Naive thymus-derived CD4-positive, alpha-beta T cell (primary cell): Measurements from ENCODE around the gene CNPY2. TPM values are rescaled to one million over a fixed set of nuclear protein-coding genes. Genes with fewer than 3 reads are reported as not detected.
"Not testable (repeated sequence)": the region's sequence is repeated elsewhere in the genome, so short reads cannot be mapped to it uniquely, and the experiment has no call there.

Experiments used
- ATAC-seq: fragments of 150-1000 bp; cut with Tn5 transposase; 2 replicates; pipeline ENCODE4 v1.10.0; 2021; ENCODE audit warnings: mild to moderate bottlenecking, moderate library complexity
- CTCF ChIA-PET: fragments of 350-600 bp; sonication (Branson Sonifier 250); formaldehyde crosslinking; loops from one replicate; lab custom pipeline; 2021; ENCODE audit warnings: antibody characterized with exemption; lab: Charles Lee
- POLR2A ChIA-PET: fragments of 350-600 bp; sonication (Branson Sonifier 250); formaldehyde crosslinking; loops from one replicate; lab custom pipeline; 2021; ENCODE audit warnings: antibody characterized with exemption, inconsistent platforms; lab: Charles Lee
- DNase-seq, 9 donors: peaks; one replicate each; pipeline versions ENCODE4 v3.0.0 to v3.0.0-alpha.2; 2020 to 2022; ENCODE audit warnings: mixed read lengths in 1 of 9
- H3K27ac ChIP-seq: one replicate; pipeline ENCODE4 v1.7.0; 2013; ENCODE audit warnings: mild to moderate bottlenecking, low read depth, low read length, moderate library complexity
- H3K27me3 ChIP-seq, 2 donors: one replicate each; pipeline ENCODE4 v1.7.0; 2013; ENCODE audit warnings: low read length in 2 of 2, mild to moderate bottlenecking in 2 of 2, moderate library complexity in 2 of 2; ENCODE audit not compliant: control insufficient read depth in 2 of 2, insufficient read depth in 2 of 2
- H3K36me3 ChIP-seq, 3 experiments: 1 replicate in 2 of 3; 2 replicates in 1 of 3; pipeline ENCODE4 v1.7.0; 2013; ENCODE audit warnings: low read length in 3 of 3, mild to moderate bottlenecking in 3 of 3, moderate library complexity in 1 of 3; ENCODE audit not compliant: insufficient read depth in 3 of 3, control insufficient read depth in 2 of 3
- H3K4me1 ChIP-seq, 2 donors: one replicate each; pipeline ENCODE4 v1.7.0; 2013; ENCODE audit warnings: low read length in 2 of 2, mild to moderate bottlenecking in 2 of 2, moderate library complexity in 1 of 2; ENCODE audit not compliant: control insufficient read depth in 2 of 2, insufficient read depth in 2 of 2
- H3K4me3 ChIP-seq: 2 replicates; pipeline ENCODE4 v1.7.0; 2013; ENCODE audit warnings: mild to moderate bottlenecking, low read length
- H3K9me3 ChIP-seq, 3 experiments: 1 replicate in 2 of 3; 2 replicates in 1 of 3; pipeline ENCODE4 v1.7.0; 2013; ENCODE audit warnings: low read length in 3 of 3; ENCODE audit not compliant: control insufficient read depth in 2 of 3
- H3K27ac Mint-ChIP-seq, 9 donors: one replicate each; pipeline ENCODE4 v1.8.0; 2020 to 2022; ENCODE audit warnings: mixed read lengths in 9 of 9, mild to moderate bottlenecking in 8 of 9, moderate library complexity in 5 of 9, inconsistent platforms in 2 of 9
- H3K27me3 Mint-ChIP-seq, 5 donors: one replicate each; pipeline ENCODE4 v1.8.0; 2021 to 2022; ENCODE audit warnings: mixed read lengths in 5 of 5, mild to moderate bottlenecking in 1 of 5
- H3K36me3 Mint-ChIP-seq, 5 donors: one replicate each; pipeline ENCODE4 v1.8.0; 2020 to 2022; ENCODE audit warnings: mixed read lengths in 5 of 5, mild to moderate bottlenecking in 3 of 5, inconsistent platforms in 1 of 5
- H3K4me1 Mint-ChIP-seq, 7 donors: one replicate each; pipeline ENCODE4 v1.8.0; 2020 to 2022; ENCODE audit warnings: mixed read lengths in 7 of 7, mild to moderate bottlenecking in 3 of 7, inconsistent platforms in 1 of 7
- H3K4me3 Mint-ChIP-seq, 10 donors: one replicate each; pipeline ENCODE4 v1.8.0; 2020 to 2022; ENCODE audit warnings: mild to moderate bottlenecking in 10 of 10, mixed read lengths in 10 of 10, moderate library complexity in 6 of 10, inconsistent platforms in 2 of 10
- H3K9me3 Mint-ChIP-seq, 11 donors: one replicate each; pipeline ENCODE4 v1.8.0; 2020 to 2022; ENCODE audit warnings: mixed read lengths in 11 of 11, mild to moderate bottlenecking in 4 of 11, inconsistent platforms in 1 of 11, moderate library complexity in 1 of 11
- intact Hi-C, 2 donors: fragments of 100-400 bp; cut with micrococcal nuclease; formaldehyde crosslinking; loops; one replicate each; pipeline ENCODE4 v1.15.1; 2023
- polyA plus RNA-seq, 2 donors: library from polyadenylated mRNA; unstranded; fragments of 300-500 nt; fragmentation: Illumina TruSeq; gene quantifications; one replicate each; pipeline ENCODE4 v1.2.3, GENCODE V29; 2021
- total RNA-seq, 6 experiments: library from RNA in 5 of 6; stranded (reverse) in 5 of 6; gene quantifications; 1 replicate in 5 of 6; 2 replicates in 1 of 6; pipeline ENCODE4 v1.2.3 and lab custom pipeline; 2021 to 2026

CNPY2 gene
- total and polyA plus RNA-seq, 7 experiments from 2014 or later = 48.4 to 184 (median 89.9) TPM

- peaks cover 0 to 11% (median 8%) of the 10 kb centered on the region in 7 donors for H3K4me1 Mint-ChIP-seq
- H3K4me3 ChIP-seq, H3K9me3 Mint-ChIP-seq, ATAC-seq, H3K27me3 ChIP-seq, DNase-seq, H3K27me3 Mint-ChIP-seq, CTCF ChIA-PET, H3K9me3 ChIP-seq, H3K4me3 Mint-ChIP-seq, H3K4me1 ChIP-seq, H3K27ac ChIP-seq, intact Hi-C loops, H3K27ac Mint-ChIP-seq: not testable (repeated sequence)
- H3K36me3 ChIP-seq = peaks cover 12 to 58% (median 19%) of the 10 kb centered on the region in 3 experiments
- POLR2A ChIA-PET = interaction anchor here (0.6 to 1.8 kb wide), 2 partner anchors 32 to 76 kb away, joined by 4 to 5 read pairs; partner anchors contain the start of genes CNPY2 and STAT2
- H3K36me3 Mint-ChIP-seq = peaks cover 0 to 38% (median 18%) of the 10 kb centered on the region in 5 donors
Observed at GRCh38 chr12:56284263-56284662, 31.5 kb downstream of the CNPY2 start.

DNA sequence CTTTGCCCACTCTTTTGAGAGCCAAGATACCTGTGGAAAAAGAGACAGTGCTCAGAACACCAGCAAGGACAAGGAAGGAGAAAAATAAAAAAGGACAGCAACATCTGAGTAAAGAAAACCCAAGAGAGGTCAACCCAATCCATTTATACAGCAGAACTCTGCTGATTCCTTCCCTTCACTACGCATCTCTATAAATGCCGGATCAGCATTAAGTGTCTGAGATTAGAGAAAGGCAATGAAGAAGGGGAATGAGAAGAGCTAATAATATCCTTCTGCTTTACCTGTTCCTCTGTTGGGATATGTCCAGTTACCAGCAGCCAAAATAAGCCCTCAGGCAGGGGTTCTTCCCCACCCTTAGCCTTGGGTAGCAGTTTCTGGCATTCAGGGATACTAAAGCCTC, 33.2 kb downstream of the CNPY2 start:
- H3K4me1 ChIP-seq = no peaks in the 10 kb centered on the region
- ATAC-seq = no peak
- intact Hi-C loops = no loop called here
- no peaks in the 10 kb centered on the region for H3K9me3 ChIP-seq
- H3K36me3 ChIP-seq = peaks cover 12 to 75% (median 25%) of the 10 kb centered on the region in 3 experiments
- H3K4me3 Mint-ChIP-seq = no peak overlapping the region
- no peak overlapping the region for H3K4me3 ChIP-seq
- no peaks in the 10 kb centered on the region for H3K27me3 Mint-ChIP-seq
- POLR2A ChIA-PET = no interaction called here
- H3K27ac ChIP-seq = no peak overlapping the region
- no peak for DNase-seq
- H3K4me1 Mint-ChIP-seq = peaks cover 0 to 6% (median 4%) of the 10 kb centered on the region in 7 donors
- H3K27me3 ChIP-seq = no peaks in the 10 kb centered on the region
- peak overlapping the region in 4 of 9 donors; percentile 36 to 71 (median 43) for H3K27ac Mint-ChIP-seq
- CTCF ChIA-PET = no interaction called here
- H3K36me3 Mint-ChIP-seq = peaks cover 0 to 42% (median 22%) of the 10 kb centered on the region in 5 donors
- H3K9me3 Mint-ChIP-seq = no peaks in the 10 kb centered on the region

DNA sequence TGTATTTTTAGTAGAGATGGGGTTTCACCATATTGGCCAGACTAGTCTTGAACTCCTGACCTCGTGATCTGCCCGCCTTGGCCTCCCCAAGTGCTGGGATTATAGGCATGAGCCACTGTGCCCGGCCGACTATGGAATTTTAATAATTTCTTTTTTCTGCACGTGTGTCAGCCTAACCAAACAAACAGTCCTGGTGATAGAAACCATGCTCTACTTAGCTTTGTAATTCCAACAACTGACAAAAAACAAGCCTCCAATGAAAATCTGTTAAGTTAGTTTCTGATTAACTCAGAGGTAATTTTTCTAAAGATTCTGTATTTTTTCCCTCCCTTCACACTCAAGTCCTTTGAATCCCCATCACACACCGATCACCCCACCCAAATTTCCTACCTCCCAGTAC, 33.8 kb downstream of the CNPY2 start:
- no peak for ATAC-seq
- H3K36me3 ChIP-seq = peaks cover 12 to 79% (median 25%) of the 10 kb centered on the region in 3 experiments
- Mint-ChIP-seq H3K4me3 (no peak overlapping the region), H3K9me3 (no peaks in the 10 kb centered on the region), H3K27me3 (no peaks in the 10 kb centered on the region), H3K27ac (peak overlapping the region in 2 of 9 donors; percentile 36 to 71), H3K4me1 (peaks cover 0 to 5% (median 4%) of the 10 kb centered on the region in 7 donors), H3K36me3 (peaks cover 0 to 41% (median 22%) of the 10 kb centered on the region in 5 donors)
- H3K27me3 ChIP-seq = no peaks in the 10 kb centered on the region
- no peak overlapping the region for H3K27ac ChIP-seq
- DNase-seq = no peak
- ChIA-PET CTCF (no interaction called here), POLR2A (no interaction called here)
- no peak overlapping the region for H3K4me3 ChIP-seq
- H3K4me1 ChIP-seq = no peaks in the 10 kb centered on the region
- intact Hi-C loops = no loop called here
- no peaks in the 10 kb centered on the region for H3K9me3 ChIP-seq

DNA sequence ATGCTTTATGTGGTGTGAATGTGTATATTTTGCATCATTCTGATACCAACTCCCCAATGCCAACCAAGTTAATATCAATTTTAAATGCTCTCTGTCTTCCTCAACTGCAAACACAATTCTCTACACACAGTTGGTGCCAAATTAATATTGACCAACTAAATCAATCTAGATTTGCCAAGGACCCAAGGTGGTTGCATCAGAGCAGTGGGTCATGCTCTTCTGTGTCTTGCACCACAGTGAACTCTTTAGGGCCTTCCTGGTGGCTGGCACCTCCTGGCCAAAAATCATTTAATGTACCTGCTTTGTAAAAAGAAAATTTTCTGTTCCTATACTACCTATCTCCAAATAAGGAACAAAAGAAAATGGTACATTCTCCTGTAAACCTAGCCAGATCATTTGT, 34.9 kb downstream of the CNPY2 start:
- H3K4me1 Mint-ChIP-seq = peaks cover 0 to 3% (median 0%) of the 10 kb centered on the region in 7 donors
- ATAC-seq = no peak
- POLR2A ChIA-PET = interaction anchor here (0.7 kb wide), 1 partner anchor 9 kb away, joined by 3 read pairs; no protein-coding TSS in a partner anchor
- H3K9me3 ChIP-seq = no peaks in the 10 kb centered on the region
- peaks cover 11 to 81% (median 31%) of the 10 kb centered on the region in 3 experiments for H3K36me3 ChIP-seq
- no peak overlapping the region for H3K4me3 ChIP-seq
- intact Hi-C loops = no loop called here
- no peaks in the 10 kb centered on the region for H3K27me3 ChIP-seq
- H3K9me3 Mint-ChIP-seq = no peaks in the 10 kb centered on the region
- no peak overlapping the region for H3K27ac ChIP-seq
- no peaks in the 10 kb centered on the region for H3K4me1 ChIP-seq
- H3K4me3 Mint-ChIP-seq = no peak overlapping the region
- no peak for DNase-seq
- peak overlapping the region in 7 of 9 donors; percentile 1 to 68 (median 27) for H3K27ac Mint-ChIP-seq
- H3K27me3 Mint-ChIP-seq = no peaks in the 10 kb centered on the region
- peaks cover 0 to 35% (median 27%) of the 10 kb centered on the region in 5 donors for H3K36me3 Mint-ChIP-seq
- CTCF ChIA-PET = no interaction called here

GRCh38 chr12:56278905-56279304, 36.9 kb downstream of the CNPY2 start:
- no peaks in the 10 kb centered on the region for H3K9me3 Mint-ChIP-seq
- Histone ChIP-seq H3K4me3 (no peak overlapping the region), H3K4me1 (no peaks in the 10 kb centered on the region), H3K27me3 (no peaks in the 10 kb centered on the region), H3K9me3 (no peaks in the 10 kb centered on the region), H3K27ac (no peak overlapping the region), H3K36me3 (peaks cover 14 to 92% (median 30%) of the 10 kb centered on the region in 3 experiments)
- peaks cover 0 to 3% (median 0%) of the 10 kb centered on the region in 7 donors for H3K4me1 Mint-ChIP-seq
- peak overlapping the region in 1 of 9 donors; percentile 32 for H3K27ac Mint-ChIP-seq
- H3K27me3 Mint-ChIP-seq = no peaks in the 10 kb centered on the region
- ChIA-PET CTCF (interaction anchor here (0.6 kb wide), 1 partner anchor 1509 kb away, joined by 3 read pairs; no protein-coding TSS in a partner anchor), POLR2A (interaction anchor here (0.6 to 1.3 kb wide), 2 partner anchors 12 to 305 kb away, joined by 3 to 4 read pairs; partner anchors contain the start of gene COQ10A)
- no peak overlapping the region for H3K4me3 Mint-ChIP-seq
- peaks cover 6 to 40% (median 30%) of the 10 kb centered on the region in 5 donors for H3K36me3 Mint-ChIP-seq
- intact Hi-C loops = no loop called here
- no peak for DNase-seq
- no peak for ATAC-seq

DNA sequence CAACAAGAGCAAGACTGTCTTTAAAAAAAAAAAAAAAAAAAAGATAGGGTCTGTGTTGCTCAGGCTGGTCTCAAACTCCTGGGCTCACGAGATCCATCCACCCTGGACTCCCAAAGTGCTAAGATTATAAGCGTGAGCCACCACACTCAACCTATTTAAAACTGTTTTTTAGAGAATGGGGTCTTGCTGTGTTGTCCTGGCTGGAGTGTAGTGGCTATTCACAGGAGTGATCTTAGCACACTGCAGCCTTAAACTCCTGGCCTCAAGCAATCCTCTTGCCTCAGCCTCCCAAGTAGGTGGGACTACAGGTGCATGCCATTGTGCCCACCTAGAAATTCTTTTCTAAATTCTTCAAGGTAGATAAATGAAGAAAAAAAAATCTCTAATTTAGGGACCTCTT, 41.5 kb downstream of the CNPY2 start:
- no peaks in the 10 kb centered on the region for H3K9me3 Mint-ChIP-seq
- no peak for DNase-seq
- no peaks in the 10 kb centered on the region for H3K4me1 ChIP-seq
- ATAC-seq = no peak
- POLR2A ChIA-PET = no interaction called here
- no peak overlapping the region for H3K4me3 ChIP-seq
- peaks cover 0 to 3% (median 0%) of the 10 kb centered on the region in 7 donors for H3K4me1 Mint-ChIP-seq
- no peak overlapping the region for H3K27ac Mint-ChIP-seq
- intact Hi-C loops = no loop called here
- no peak overlapping the region for H3K4me3 Mint-ChIP-seq
- no peaks in the 10 kb centered on the region for H3K27me3 Mint-ChIP-seq
- peaks cover 9 to 73% (median 26%) of the 10 kb centered on the region in 3 experiments for H3K36me3 ChIP-seq
- CTCF ChIA-PET = no interaction called here
- peaks cover 12 to 37% (median 25%) of the 10 kb centered on the region in 5 donors for H3K36me3 Mint-ChIP-seq
- H3K27ac ChIP-seq = no peak overlapping the region
- no peaks in the 10 kb centered on the region for H3K27me3 ChIP-seq
- no peaks in the 10 kb centered on the region for H3K9me3 ChIP-seq

DNA sequence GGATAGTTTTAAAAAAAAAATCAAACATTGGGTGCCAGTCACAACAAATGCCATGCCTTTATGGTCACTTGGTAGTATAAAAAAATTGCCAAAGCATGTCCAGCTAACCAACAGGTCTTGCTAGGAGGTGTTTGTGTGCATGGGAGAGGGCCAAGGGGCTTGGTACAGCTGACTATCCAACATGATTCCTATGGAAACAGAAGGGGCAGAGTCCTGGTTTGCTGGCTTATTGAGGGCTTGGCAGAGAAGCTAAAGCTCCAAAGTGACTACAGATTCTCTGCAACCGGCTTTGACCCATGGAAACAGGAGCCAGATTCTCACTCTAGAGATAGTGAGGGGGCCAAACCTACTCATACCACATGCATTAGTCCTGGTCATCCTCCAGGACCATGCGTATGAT, 43.3 kb downstream of the CNPY2 start:
- H3K4me3 Mint-ChIP-seq, DNase-seq, H3K4me3 ChIP-seq, intact Hi-C loops, H3K27ac ChIP-seq, ATAC-seq, H3K4me1 Mint-ChIP-seq, H3K27me3 ChIP-seq, H3K4me1 ChIP-seq, H3K9me3 Mint-ChIP-seq, H3K9me3 ChIP-seq, H3K27me3 Mint-ChIP-seq, CTCF ChIA-PET: not testable (repeated sequence)
- POLR2A ChIA-PET = interaction anchor here (0.7 to 1.0 kb wide), 2 partner anchors 20 to 157 kb away, joined by 3 to 4 read pairs; no protein-coding TSS in a partner anchor
- H3K36me3 Mint-ChIP-seq = peaks cover 12 to 35% (median 21%) of the 10 kb centered on the region in 5 donors
- H3K36me3 ChIP-seq = peaks cover 7 to 54% (median 19%) of the 10 kb centered on the region in 3 experiments
- peak overlapping the region in 2 of 9 donors; percentile 12 to 32 for H3K27ac Mint-ChIP-seq
